Measurements from ENCODE around the gene KEL. TPM values are rescaled to one million over a fixed set of nuclear protein-coding genes. Genes with fewer than 3 reads are reported as not detected.

KEL gene
- total RNA-seq, 1 donor from 2014 or later = not detected

GRCh38 chr7:142927949-142928348 lies 34.2 kb downstream of the KEL start:
- DNase-seq = no peak

- no peak for DNase-seq
Observed at GRCh38 chr7:142927085-142927745, 34.9 kb downstream of the KEL start.

GRCh38 chr7:142925413-142925812 lies 36.8 kb downstream of the KEL start:
- DNase-seq = no peak

- no peak for DNase-seq
Observed at GRCh38 chr7:142923391-142923790, 38.8 kb downstream of the KEL start.

GRCh38 chr7:142919656-142920055 lies 42.5 kb downstream of the KEL start:
- DNase-seq = no peak

GRCh38 chr7:142918901-142919300 lies 43.3 kb downstream of the KEL start:
- DNase-seq = no peak

- no peak for DNase-seq
Observed at GRCh38 chr7:142917447-142917846, 44.7 kb downstream of the KEL start.

- no peak for DNase-seq
Observed at GRCh38 chr7:142916508-142916907, 45.7 kb downstream of the KEL start.

- DNase-seq = no peak
Observed at GRCh38 chr7:142915315-142915714, 46.8 kb downstream of the KEL start.

- no peak for DNase-seq
Observed at GRCh38 chr7:142914121-142914520, 48.0 kb downstream of the KEL start.

GRCh38 chr7:142913566-142913965 lies 48.6 kb downstream of the KEL start:
- no peak for DNase-seq

GRCh38 chr7:142913051-142913450 lies 49.1 kb downstream of the KEL start:
- DNase-seq = no peak

GRCh38 chr7:142910481-142910880 lies 51.7 kb downstream of the KEL start:
- no peak for DNase-seq

- no peak for DNase-seq
Observed at GRCh38 chr7:142910031-142910433, 52.1 kb downstream of the KEL start.

- peak; percentile 31 for DNase-seq
Observed at GRCh38 chr7:142908921-142909890, 53.0 kb downstream of the KEL start.

GRCh38 chr7:142908290-142908689 lies 53.9 kb downstream of the KEL start:
- DNase-seq = no peak

GRCh38 chr7:142906643-142907042 lies 55.5 kb downstream of the KEL start:
- no peak for DNase-seq

- no peak for DNase-seq
Observed at GRCh38 chr7:142905759-142906158, 56.4 kb downstream of the KEL start.

- no peak for DNase-seq
Observed at GRCh38 chr7:142904128-142904527, 58.0 kb downstream of the KEL start.

GRCh38 chr7:142901426-142902259 lies 60.5 kb downstream of the KEL start:
- no peak for DNase-seq

GRCh38 chr7:142899661-142900060 lies 62.5 kb downstream of the KEL start:
- DNase-seq = no peak

GRCh38 chr7:142898377-142899170 lies 63.6 kb downstream of the KEL start:
- DNase-seq = no peak

Data from dermis blood vessel endothelial cell (primary cell).